Panc1 (cell line): ENCODE measurements around the gene APOBR. TPM values are rescaled to one million over a fixed set of nuclear protein-coding genes. Genes with fewer than 3 reads are reported as not detected.
"Not testable (repeated sequence)": the region's sequence is repeated elsewhere in the genome, so short reads cannot be mapped to it uniquely, and the experiment has no call there.

Source experiments
- ATAC-seq: fragments of 200-7000 bp; cut with Tn5 transposase; 2 replicates; pipeline ENCODE4 v1.9.1; 2020; ENCODE audit warnings: mild to moderate bottlenecking, moderate library complexity
- BruUV-seq: library from RNA; stranded (reverse); fragments of 400-500 nt; replicated peaks from 2 replicates; lab custom pipeline; 2021; lab: Mats Ljungman, UMichigan
- CTCF ChIA-PET: fragments of 300-600 bp; sonication (Branson Sonifier 250); formaldehyde crosslinking; loops from one replicate; lab custom pipeline; 2022; ENCODE audit warnings: antibody characterized with exemption; lab: Charles Lee
- POLR2A ChIA-PET: fragments of 300-600 bp; sonication (Branson Sonifier 250); formaldehyde crosslinking; loops from one replicate; lab custom pipeline; 2022; ENCODE audit warnings: antibody characterized with exemption; lab: Charles Lee
- DNase-seq: peaks from one replicate; pipeline ENCODE4 v3.0.0-alpha.2; 2010; ENCODE audit warnings: low read depth, low spot score
- H3K27ac ChIP-seq: 2 replicates; pipeline ENCODE4 v1.5.1; 2011; ENCODE audit warnings: mild to moderate bottlenecking, low read length, inconsistent platforms
- H3K27me3 ChIP-seq: fragments of 200-500 bp; sonication (Bioruptor generic); 2 replicates; pipeline ENCODE4 v1.6.0; 2014; ENCODE audit warnings: low read length, inconsistent platforms; ENCODE audit not compliant: control insufficient read depth, insufficient read depth
- H3K36me3 ChIP-seq: fragments of 200-500 bp; sonication (Bioruptor generic); 2 replicates; pipeline ENCODE4 v1.5.1; 2014; ENCODE audit warnings: inconsistent platforms, mild to moderate bottlenecking, low read length, moderate library complexity; ENCODE audit not compliant: control insufficient read depth, insufficient read depth
- H3K4me1 ChIP-seq: 2 replicates; pipeline ENCODE4 v1.5.1; 2011; ENCODE audit warnings: inconsistent platforms, mild to moderate bottlenecking, low read length, moderate library complexity; ENCODE audit not compliant: control insufficient read depth, insufficient read depth
- H3K4me3 ChIP-seq, 2 experiments: 2 replicates each; pipeline ENCODE4 v1.5.1; 2011 to 2012; ENCODE audit warnings: low read depth in 2 of 2, low read length in 2 of 2, mild to moderate bottlenecking in 2 of 2, inconsistent platforms in 1 of 2, moderate library complexity in 1 of 2
- H3K9me3 ChIP-seq: fragments of 200-500 bp; sonication (Bioruptor generic); 2 replicates; pipeline ENCODE4 v1.5.1; 2014; ENCODE audit warnings: low read depth, mild to moderate bottlenecking, inconsistent platforms, low read length, moderate library complexity; ENCODE audit not compliant: control insufficient read depth, insufficient read depth
- CTCF ChIP-seq: fragments of 450-650 bp; IDR thresholded peaks from 2 replicates; pipeline ENCODE4 v1.5.1; 2017; ENCODE audit warnings: mild to moderate bottlenecking
- POLR2AphosphoS5 ChIP-seq: IDR thresholded peaks from 2 replicates; pipeline ENCODE4 v1.6.1; 2012; ENCODE audit warnings: mild to moderate bottlenecking, low read depth, low read length, moderate library complexity
- REST ChIP-seq, 2 experiments: IDR thresholded peaks; 2 replicates each; pipeline ENCODE4 v1.6.1; 2011 to 2012; ENCODE audit warnings: low read depth in 2 of 2, control low read depth in 1 of 2, low read length in 1 of 2, mild to moderate bottlenecking in 1 of 2, moderate library complexity in 1 of 2; ENCODE audit not compliant: insufficient read depth in 1 of 2
- SIN3A ChIP-seq: IDR thresholded peaks from 2 replicates; pipeline ENCODE4 v1.6.1; 2012; ENCODE audit warnings: low read depth, mild to moderate bottlenecking, low read length, moderate library complexity, borderline replicate concordance; ENCODE audit not compliant: insufficient read depth
- TCF7L2 ChIP-seq: IDR thresholded peaks from 2 replicates; pipeline ENCODE4 v1.6.1; 2011; ENCODE audit warnings: mild to moderate bottlenecking, low read depth, low read length, inconsistent platforms
- in situ Hi-C: cut with HindIII; loops from 2 replicates; pipeline ENCODE4 v1.10.0; 2016; ENCODE audit warnings: low sequenced_read_pairs, low pct_unique_long_range_greater_than_20kb
- intact Hi-C: fragments of 100-400 bp; cut with micrococcal nuclease; formaldehyde crosslinking; loops from one replicate; pipeline ENCODE4 v1.10.0; 2022; ENCODE audit not compliant: unreplicated experiment
- total RNA-seq: library from RNA; stranded (reverse); gene quantifications from one replicate; pipeline ENCODE4 v1.2.1, GENCODE V29; 2021; ENCODE audit not compliant: unreplicated experiment

APOBR gene
- total RNA-seq, 1 experiment from 2014 or later = 0.13 TPM

GRCh38 chr16:28544998-28545397 lies 50.6 kb downstream of the APOBR start:
- DNase-seq (no peak), ATAC-seq (no peak)
- H3K4me3 ChIP-seq = no peak overlapping the region
- CTCF ChIA-PET = no interaction called here
- intact Hi-C loops = no loop called here
- BruUV-seq = no TSS peak
- POLR2A ChIA-PET = interaction anchor here (0.6 kb wide), 1 partner anchor 69 kb away, joined by 7 read pairs; no protein-coding TSS in a partner anchor
- H3K36me3 ChIP-seq = no peaks in the 10 kb centered on the region
- H3K4me1 ChIP-seq = peaks cover 9% of the 10 kb centered on the region; the same call in 1 of the 2 replicates
- H3K27me3 ChIP-seq = no peaks in the 10 kb centered on the region
- H3K27ac ChIP-seq = no peak overlapping the region
- H3K9me3 ChIP-seq = no peaks in the 10 kb centered on the region
- in situ Hi-C loops = no loop called here
- TF ChIP-seq SIN3A (no peak), POLR2AphosphoS5 (no peak), CTCF (no peak), REST (IDR thresholded peaks at IDR 0.05; ENCODE audit: insufficient read depth in 1 of 2, low read depth in 2 of 2, low read length in 1 of 2) (no peak), TCF7L2 (no peak)

GRCh38 chr16:28545964-28546363 lies 51.5 kb downstream of the APOBR start:
- H3K27me3 ChIP-seq, DNase-seq, H3K4me1 ChIP-seq, in situ Hi-C loops, H3K36me3 ChIP-seq, H3K27ac ChIP-seq, H3K9me3 ChIP-seq, ATAC-seq, intact Hi-C loops, BruUV-seq, H3K4me3 ChIP-seq: not testable (repeated sequence)
- CTCF ChIA-PET = interaction anchor here (0.7 kb wide), 1 partner anchor 284 kb away, joined by 11 read pairs; no protein-coding TSS in a partner anchor
- POLR2A ChIA-PET = interaction anchor here (0.6 kb wide), 1 partner anchor 70 kb away, joined by 7 read pairs; no protein-coding TSS in a partner anchor

- BruUV-seq = no TSS peak
- no peaks in the 10 kb centered on the region for H3K9me3 ChIP-seq
- POLR2A ChIA-PET = no interaction called here
- peaks cover 7% of the 10 kb centered on the region; the same call in 1 of the 2 replicates for H3K4me1 ChIP-seq
- intact Hi-C loops = no loop called here
- no peaks in the 10 kb centered on the region for H3K27me3 ChIP-seq
- no peak overlapping the region for H3K27ac ChIP-seq
- no peak overlapping the region for H3K4me3 ChIP-seq
- DNase-seq (no peak), ATAC-seq (no peak)
- in situ Hi-C loops = no loop called here
- H3K36me3 ChIP-seq = no peaks in the 10 kb centered on the region
- TF ChIP-seq SIN3A (no peak), CTCF (no peak), TCF7L2 (no peak), REST (IDR thresholded peaks at IDR 0.05; ENCODE audit: insufficient read depth in 1 of 2, low read depth in 2 of 2, low read length in 1 of 2) (no peak), POLR2AphosphoS5 (no peak)
- CTCF ChIA-PET = no interaction called here
Measured at GRCh38 chr16:28546626-28547025, 52.2 kb downstream of the APOBR start.
